SW480 (cell line): Measurements from ENCODE around the gene DIS3L2.
A peak's percentile ranks its signal among the peaks of the same experiment; 100 is the strongest.
"Not testable (repeated sequence)": the region's sequence is repeated elsewhere in the genome, so short reads cannot be mapped to it uniquely, and the experiment has no call there.

Experiments
- DNase-seq: peaks from one replicate; pipeline ENCODE4 v3.0.0-alpha.2; 2016; ENCODE audit warnings: low spot score

Gene DIS3L2

DNA sequence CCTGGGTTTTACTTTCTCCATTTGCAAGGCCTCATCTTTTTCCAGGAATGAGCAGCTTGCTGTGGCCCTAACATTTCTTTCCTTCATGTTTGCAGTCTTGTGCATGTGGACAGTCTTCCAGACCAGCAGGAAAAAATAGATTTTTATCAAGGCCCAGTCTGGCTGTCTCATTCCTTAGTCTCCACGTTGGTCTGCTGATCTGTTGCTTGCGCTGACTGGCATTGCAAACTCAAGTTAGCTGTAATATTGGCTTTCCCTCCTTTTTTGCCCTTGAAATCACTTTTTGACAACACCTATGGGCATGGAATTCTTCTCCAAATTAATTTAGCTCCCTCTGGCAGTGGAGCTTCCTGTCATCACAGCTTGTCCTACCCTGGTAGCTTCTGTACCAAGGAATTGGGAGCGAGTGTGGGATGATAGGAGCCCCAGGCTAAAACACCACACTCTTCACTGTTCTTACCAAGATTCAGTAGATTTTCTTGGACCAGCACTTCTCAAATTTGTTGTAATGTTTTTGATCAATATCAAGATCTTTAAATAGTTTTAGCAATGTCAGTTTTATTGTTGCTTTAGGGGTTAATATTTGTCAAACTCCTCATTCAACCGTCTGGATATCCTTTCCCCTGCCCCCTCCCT, 48.2 kb downstream of the DIS3L2 start:
- DNase-seq: no peak

DNA sequence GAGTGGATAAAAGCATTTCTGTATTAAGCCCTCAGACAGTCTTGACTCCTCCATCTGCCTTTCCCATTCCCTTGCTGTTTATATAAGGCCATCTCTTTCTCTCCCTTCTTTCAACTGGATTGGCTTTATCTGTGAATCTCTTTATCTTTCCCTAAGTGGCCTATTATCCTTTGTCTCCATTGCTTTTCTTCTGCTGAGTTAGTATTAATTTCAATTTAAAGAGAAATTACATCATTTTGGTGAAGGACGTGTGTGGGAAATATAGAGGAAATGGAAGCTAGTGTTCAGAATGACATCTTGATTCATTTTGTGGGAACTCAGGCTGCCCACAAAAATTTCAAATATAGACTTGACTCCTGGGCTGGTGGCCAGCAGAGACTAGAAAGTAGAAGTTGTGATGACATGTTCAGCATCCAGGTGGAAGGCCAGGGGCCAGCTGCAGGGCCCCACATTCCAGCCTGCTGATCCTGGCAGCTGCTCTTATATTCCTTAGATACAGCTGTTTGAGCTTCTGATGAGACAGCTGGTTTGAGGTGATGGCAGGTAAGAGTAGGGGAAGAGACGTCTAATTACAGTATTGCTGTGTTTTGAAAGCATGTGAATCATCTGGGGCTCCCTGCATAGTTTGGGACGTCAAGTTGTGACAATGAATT, 52.3 kb downstream of the DIS3L2 start:
- DNase-seq: peak; percentile 55

DNA sequence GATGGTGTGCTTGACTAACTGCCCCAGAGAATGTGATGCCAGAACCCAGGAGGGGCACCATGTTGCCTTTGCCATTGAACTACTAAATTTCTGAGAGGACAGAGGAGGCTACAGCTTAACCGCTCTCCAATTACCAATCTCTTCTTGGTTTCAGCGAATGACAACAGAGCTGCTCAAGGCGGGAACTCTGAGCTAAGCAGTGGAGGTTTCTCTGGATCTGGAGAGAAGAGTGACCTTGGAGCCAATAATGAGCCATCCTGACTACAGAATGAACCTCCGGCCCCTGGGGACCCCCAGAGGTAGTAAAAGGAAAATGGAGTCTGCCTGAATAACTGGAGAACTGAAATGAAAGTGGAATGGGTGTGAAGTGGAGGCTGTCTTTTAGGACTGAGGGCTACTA, 53.2 kb downstream of the DIS3L2 start:
- no peak for DNase-seq

GRCh38 chr2:232018181-232018580, 56.7 kb downstream of the DIS3L2 start:
- no peak for DNase-seq

DNA sequence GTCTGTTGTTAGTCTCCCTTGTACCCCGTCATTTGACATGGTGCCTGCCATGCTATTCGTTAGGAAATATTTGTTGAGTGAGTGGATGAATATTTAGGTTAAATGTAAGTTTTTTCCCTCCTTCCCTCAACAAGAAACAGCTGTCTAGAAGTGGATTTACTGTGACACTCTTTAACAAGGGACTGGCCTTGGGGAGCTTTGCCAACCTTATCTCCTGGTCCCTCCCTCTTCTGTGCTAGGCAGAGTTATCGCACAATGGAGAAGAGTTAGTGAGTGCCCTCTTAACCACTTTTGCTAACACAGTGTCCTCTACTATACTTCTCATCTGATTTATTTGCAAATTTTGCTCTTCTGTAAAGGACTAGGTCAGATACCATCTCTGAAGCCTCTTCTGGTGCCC, 61.2 kb downstream of the DIS3L2 start:
- no peak for DNase-seq

DNA sequence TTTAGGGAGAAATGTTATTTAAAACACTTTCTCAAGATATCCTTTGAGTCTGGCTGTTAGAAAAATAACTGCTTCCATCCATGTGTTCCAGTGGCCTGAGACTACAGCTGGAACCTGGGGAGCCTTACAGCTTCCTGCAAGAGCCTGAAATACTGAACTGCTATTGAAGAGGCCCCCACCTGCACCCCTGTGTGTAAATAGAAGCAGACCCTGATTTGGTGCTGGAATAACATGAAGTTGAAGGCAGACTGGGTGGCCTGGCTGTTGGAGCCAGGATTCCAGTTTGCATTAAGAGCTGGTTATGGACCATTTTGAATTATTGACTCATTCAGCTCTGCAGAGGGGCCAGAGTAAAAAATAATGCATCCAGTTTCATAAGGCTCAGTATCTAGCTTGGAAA, 61.9 kb downstream of the DIS3L2 start:
- DNase-seq: no peak

- DNase-seq: no peak
Measured at GRCh38 chr2:232024457-232024856, 62.9 kb downstream of the DIS3L2 start.

DNA sequence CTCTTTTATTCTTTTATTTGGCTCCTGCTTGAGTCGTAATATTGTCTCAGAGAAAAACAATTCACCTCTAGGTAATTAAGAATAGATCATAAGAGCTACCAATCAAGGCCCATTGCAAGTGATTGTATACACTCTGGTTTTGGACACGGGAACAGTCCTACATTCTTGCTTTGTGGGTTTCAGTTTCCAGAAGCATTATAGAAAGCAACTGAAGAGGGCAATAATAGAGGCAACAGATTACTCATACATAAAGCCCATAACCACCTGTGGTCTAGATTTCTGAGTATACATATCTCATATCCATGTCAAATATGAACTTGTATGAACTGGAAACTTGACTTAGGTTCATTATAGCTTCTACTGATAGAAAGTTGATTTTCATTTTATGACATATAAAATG, 65.4 kb downstream of the DIS3L2 start:
- DNase-seq: no peak

DNA sequence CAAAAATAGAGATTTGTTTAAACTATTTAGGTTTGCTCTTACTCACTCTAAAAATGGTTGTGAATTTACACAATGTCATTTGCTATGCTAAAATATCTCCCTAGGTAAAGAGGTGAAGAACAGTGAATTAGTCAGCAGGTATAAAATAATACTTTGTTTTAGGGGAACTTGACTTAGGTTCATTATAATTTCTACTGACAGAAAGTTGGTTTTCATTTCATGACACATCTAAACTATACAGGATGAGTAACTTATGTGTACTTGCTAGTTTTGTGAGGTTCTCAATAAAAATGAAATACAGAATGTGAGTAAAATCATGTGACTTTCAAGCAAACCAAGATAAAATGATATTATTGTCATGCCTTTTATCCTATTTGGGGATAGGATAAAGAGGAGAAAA, 66.0 kb downstream of the DIS3L2 start:
- DNase-seq: no peak

GRCh38 chr2:232028071-232028470, 66.6 kb downstream of the DIS3L2 start:
- DNase-seq: no peak

DNA sequence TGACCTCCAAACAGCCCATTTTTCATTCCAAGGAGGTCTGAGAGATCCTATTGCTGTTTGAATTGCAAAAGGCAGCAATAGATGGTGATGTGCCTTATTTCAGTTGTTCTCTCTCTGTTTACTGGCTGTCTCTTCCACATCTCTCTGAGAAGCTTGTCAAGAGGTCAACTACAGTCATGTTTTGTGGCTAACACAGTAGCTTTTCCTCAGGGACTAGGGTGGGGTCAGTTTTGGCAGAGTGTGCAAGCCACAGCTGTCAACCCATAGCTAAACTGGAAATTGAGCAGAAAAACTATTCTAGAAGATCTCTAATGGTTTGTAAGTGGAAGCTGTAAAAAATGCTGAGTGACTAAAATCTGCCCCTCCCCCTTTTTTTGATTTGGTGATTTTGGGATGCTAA, 67.1 kb downstream of the DIS3L2 start:
- no peak for DNase-seq

DNA sequence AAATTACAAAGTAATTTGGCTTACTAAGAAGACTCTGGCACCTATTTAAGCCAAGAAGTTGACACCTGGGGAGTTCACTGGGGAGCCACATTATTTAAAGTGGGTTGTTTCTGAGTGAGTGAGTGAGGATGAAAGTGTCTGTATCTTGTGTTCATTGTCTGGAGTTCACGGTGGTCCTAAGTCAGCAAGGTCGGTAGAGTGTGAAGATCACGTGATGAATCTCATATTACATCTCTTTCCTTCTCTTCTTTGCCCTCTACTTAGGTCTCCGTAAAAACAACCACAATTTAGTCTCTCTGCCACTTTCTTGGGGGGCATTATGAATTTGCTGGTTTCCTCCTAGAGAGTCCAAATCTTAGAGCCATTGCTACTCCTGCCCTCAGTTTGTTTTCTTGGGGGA, 67.8 kb downstream of the DIS3L2 start:
- DNase-seq: no peak

GRCh38 chr2:232030229-232030628, 68.7 kb downstream of the DIS3L2 start:
- DNase-seq: no peak

DNA sequence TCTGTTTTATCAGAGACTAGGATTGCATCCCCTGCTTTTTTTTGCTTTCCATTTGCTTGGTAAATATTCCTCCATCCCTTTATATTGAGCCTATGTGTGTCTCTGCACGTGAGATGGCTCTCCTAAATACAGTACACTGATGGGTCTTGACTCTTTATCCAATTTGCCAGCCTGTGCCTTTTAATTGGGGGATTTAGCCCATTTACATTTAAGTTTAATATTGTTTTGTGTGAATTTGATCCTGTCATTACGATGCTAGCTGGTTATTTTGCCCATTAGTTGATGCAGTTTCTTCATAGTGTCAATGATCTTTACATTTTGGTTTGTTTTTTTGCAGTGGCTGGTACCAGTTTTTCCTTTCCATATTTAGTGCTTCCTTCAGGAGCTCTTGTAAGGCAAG, 73.8 kb downstream of the DIS3L2 start:
- not testable (repeated sequence) for DNase-seq

GRCh38 chr2:232036876-232037275, 75.4 kb downstream of the DIS3L2 start:
- DNase-seq: not testable (repeated sequence)

- DNase-seq: no peak
Measured at GRCh38 chr2:232038251-232038880, 76.9 kb downstream of the DIS3L2 start.

- no peak for DNase-seq
Measured at GRCh38 chr2:232038881-232039485, 77.5 kb downstream of the DIS3L2 start.

- DNase-seq: no peak
Measured at GRCh38 chr2:232042911-232043574, 81.5 kb downstream of the DIS3L2 start.

GRCh38 chr2:232043966-232044365, 82.5 kb downstream of the DIS3L2 start:
- DNase-seq: no peak

- no peak for DNase-seq
Measured at GRCh38 chr2:232049350-232049749, 87.8 kb downstream of the DIS3L2 start.

DNA sequence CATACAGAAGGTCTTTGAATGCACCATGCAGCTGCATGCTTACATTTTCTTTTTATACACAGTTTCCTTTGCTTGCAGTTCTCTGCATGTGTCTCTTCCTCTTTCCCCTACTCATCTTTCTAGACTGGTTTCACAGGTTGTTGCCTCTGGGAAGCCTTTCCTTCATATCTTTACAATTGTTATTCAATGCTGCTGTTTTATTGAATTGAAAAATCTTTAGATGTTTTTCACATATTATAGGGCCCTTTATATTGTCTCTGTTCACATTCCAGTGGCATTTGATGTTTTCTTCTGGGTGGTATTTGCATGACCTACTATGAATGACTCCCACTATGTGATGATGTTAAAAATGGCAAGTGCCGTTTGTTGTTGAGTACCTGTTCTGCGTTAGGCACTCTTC, 91.1 kb downstream of the DIS3L2 start:
- no peak for DNase-seq

DNA sequence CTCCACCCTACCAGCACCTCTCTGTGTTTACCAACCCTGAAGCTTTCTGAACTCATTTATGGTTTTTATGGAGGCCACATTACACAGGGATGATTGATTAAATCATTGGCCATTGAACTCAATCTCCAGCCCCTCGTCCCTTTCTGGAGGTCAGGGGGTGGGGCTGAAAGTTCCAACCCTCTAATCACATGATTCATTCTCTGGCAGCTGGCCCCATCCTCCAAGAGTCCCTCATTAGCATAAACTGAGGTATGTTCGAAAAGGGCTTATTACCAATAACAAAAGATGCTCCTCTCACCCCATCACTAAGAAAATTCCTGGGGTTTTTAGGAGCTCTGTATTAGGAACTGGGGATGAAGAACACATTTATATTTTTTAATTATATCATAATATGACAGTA, 92.3 kb downstream of the DIS3L2 start:
- DNase-seq: no peak
